Stimulated activated CD8-positive, alpha-beta memory T cell treated with anti-CD3 and anti-CD28 coated beads, Interleukin-4, amount 100 ng/mL, for 4 hours (primary cell): Measurements from ENCODE around the gene PPME1.

Experiments used
- DNase-seq, 2 donors: peaks; one replicate each; pipeline ENCODE4 v3.0.0-alpha.2; 2020; ENCODE audit warnings: low read depth in 2 of 2, low spot score in 1 of 2

Gene PPME1

DNA sequence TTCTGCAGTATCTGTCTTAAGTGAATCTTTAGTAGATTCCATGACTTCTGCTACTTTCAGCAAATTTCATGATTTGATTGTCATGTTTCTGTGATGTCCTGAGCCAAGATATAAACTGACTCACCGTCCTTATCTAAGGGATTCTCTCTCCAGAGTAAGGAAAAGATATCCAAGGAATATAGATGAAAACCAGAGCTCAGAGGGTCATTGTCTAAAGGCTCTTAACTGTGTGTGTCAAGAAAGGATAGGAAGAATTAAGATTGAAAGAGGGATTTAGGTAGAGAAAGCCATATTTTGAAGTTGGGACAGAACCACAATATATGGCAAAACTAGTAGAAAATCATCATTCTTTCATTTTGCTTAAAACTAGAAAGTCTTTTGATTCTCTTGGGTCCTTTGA is 50.7 kb downstream of the PPME1 start:
- no peak for DNase-seq

GRCh38 chr11:74225565-74225964 is 54.5 kb downstream of the PPME1 start:
- DNase-seq: no peak

DNA sequence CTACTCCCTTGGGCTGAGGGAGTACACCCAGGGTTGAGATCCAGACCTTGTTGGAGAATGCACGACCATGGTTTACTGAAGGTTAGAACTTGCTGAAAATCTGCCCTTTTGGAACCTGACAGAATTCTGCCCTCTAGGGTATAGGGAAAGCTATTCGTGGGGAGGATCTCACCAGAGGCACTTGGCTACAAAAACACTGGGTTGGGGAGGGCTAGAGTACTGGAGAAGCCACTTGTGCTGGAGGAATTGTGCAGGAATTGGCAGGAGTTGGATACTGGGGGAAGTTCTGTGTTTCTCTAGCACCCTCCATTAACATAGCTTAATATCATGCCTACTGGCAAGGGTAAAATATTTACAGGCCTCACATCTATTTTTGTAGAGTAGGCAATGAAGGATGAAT is 55.8 kb downstream of the PPME1 start:
- DNase-seq: no peak

GRCh38 chr11:74232311-74232950 is 61.3 kb downstream of the PPME1 start:
- DNase-seq: no peak

GRCh38 chr11:74233683-74234082 is 62.6 kb downstream of the PPME1 start:
- DNase-seq: no peak

- no peak for DNase-seq
Observed at GRCh38 chr11:74235121-74235520, 64.0 kb downstream of the PPME1 start.

GRCh38 chr11:74237541-74237940 is 66.5 kb downstream of the PPME1 start:
- DNase-seq: no peak

GRCh38 chr11:74238243-74238642 is 67.2 kb downstream of the PPME1 start:
- no peak for DNase-seq

DNA sequence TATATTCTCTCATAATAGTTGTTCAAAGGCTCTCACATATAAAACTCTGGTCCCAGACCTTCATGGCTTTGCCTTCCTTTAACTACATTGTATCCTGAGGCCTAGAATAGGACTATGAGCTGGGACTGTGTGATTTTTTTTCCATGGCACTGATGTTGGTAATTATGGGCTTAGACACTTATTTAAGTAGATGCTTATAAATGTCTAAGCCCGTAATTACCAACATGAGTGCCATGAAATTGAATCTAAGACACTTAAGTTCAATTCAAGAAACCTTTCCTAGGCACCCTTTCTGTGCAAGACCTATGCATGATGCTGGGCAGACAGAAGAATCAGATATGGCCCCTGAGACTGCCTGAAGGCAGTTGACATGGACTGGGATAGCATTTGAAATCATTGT is 77.4 kb downstream of the PPME1 start:
- DNase-seq: no peak

DNA sequence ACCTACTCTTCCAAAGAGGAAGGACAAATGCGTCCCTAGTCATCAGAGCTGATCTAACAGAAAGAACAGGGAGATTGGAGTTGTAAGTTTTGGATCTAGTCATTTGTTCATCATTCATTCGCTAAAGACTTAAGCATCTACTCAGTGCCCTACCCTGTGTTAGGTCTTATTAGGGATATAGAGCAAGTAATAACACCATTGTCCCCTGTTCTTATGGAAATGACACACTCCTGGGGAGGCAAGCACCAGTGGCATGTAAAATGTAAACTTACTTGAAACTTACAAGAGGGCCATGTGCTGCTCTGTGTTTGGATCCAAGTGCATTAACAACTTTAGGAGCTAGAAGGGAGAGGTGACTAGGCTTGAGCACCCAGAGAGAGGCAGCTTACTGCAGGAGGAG is 78.4 kb downstream of the PPME1 start:
- no peak for DNase-seq

GRCh38 chr11:74253361-74253760 is 82.3 kb downstream of the PPME1 start:
- DNase-seq: no peak

GRCh38 chr11:74255741-74256375 is 84.8 kb downstream of the PPME1 start:
- DNase-seq: peak in 1 of 2 donors; percentile 2

GRCh38 chr11:74256378-74257133 is 85.5 kb downstream of the PPME1 start:
- no peak for DNase-seq

- no peak for DNase-seq
Observed at GRCh38 chr11:74257959-74258553, 87.0 kb downstream of the PPME1 start.

DNA sequence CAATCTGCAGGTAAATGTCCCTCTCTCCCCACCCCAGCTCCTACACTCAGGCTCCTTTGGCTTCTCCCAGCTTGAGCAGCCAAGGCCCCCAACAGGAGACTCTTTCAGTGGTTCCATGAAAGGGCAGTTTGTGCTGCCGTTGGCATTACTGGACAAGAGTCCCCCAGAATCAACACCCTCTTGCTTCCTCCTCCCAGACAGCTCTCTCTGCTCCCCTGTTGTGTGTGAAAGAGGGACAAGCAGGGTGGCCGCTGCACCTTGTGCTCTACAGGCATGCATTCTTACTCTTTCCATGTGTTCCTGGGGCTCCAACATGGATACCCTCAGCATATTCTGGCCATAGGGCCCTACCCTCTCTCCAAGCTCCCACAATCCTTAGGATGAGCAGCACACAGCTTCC is 91.6 kb downstream of the PPME1 start:
- no peak for DNase-seq

DNA sequence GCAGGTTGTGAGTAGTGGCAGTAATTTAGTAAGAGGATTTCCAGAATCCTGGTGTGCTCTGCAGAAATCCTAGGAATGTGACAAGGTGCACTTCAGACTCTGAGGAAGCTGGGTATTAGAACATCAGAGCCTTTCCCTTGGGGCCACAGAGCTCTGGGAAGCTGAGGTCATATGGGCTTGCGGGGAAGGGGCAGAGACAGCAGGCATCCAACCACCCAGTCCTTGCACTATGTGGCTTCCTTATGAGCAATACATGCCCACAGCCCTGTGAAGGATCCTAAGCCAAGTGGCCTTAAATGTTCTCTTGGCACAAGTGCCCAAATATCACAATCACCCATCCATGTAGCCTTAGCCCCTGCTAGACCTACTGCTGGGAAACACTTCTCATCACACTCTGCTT is 94.2 kb downstream of the PPME1 start:
- DNase-seq: no peak

DNA sequence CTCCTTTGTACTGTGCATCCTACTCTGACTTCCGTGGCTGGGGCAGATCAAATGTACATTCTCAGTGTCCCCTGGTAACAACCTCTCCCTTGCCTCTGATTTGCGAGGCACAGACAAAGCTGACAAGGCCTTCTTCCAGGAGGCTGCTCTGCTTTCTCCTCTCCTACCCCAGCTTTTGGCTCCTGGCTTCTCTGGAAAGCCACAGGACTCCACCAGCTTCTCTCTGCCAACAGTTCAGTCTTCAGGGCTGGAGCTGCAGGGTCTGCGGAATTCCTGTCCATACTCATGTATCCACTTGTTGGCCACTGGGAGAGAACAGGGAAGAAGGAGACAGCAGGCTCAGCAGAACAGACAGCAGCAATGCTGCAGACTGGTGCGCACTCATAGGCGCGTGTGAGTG is 95.9 kb downstream of the PPME1 start:
- no peak for DNase-seq

DNA sequence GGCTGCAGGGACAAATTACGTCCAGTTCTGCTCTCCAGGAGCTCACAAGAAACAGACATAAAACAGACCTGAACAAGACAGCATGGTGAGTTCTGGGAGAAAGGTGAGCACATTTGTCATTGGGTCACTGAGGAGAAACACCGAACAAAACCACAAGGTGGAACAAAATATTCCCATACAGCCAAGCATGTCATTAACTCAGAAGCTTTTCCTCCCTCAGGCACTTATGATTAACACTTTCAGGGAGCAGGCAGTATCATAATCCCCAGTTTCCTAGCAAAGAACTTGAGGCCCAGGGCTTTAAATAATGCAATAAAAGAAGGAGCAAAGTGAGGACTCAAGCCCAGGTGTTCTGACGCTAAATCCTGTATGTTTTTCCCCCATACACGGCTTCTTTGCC is 97.4 kb downstream of the PPME1 start:
- DNase-seq: no peak

DNA sequence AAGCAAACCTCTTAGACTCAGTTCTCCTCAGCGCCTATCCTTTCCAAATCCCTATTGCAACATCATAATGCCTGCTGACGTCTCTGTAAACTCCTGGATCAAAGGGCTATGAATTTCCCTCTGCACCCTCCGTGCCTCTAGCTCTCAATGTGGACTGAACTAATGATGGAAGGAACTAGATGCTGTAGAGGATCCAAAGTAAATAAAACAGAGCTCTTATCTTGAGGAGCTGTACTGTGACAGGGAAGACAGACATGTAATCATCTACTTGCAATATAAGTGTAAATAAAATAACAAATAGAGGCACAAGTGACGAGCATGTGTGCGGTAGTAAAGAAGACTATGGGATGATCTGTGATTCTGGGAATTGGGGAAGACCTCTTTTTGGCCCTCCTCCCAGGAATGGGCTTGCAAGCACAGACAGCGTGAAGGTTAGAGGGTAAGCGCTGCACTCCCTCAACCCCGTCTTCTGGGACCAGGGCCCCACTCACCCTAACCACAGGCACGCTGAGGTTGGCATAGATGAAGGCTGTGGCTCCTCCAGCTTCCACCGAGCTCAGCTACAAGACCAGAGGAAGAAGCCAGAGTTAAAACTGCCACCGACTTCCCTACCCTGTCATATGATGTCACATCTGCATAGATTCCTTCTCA is 98.2 kb downstream of the PPME1 start:
- DNase-seq: no peak

- no peak for DNase-seq
Observed at GRCh38 chr11:74272276-74272675, 101.2 kb downstream of the PPME1 start.

DNA sequence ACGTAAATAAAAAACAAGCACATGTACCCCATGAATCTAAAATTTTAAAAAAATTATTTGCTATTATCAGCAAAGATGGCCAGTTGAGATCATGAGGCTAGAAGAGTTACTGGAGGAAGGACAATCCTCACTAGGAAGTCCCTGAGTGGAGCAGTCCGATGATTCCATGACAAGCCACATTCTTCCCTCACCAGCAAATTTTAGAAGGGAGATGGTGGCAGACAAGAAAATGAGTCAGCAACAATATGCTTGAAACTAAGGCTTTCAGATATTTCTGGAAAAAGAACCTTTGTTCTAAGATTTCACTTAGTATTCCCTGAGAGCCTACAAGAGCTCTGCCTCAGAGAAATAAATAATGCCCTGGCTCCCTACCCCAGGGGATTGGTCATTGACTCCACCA is 105.5 kb downstream of the PPME1 start:
- DNase-seq: no peak

- DNase-seq: no peak
Observed at GRCh38 chr11:74278103-74278502, 107.0 kb downstream of the PPME1 start.
